Measurements from ENCODE around the gene MIAT. TPM values are rescaled to one million over a fixed set of nuclear protein-coding genes. Genes with fewer than 3 reads are reported as not detected.

MIAT gene
- total and polyA plus RNA-seq, 9 of the 15 experiments (the other 6 are each of a cell fraction or from before 2014, with no cell fraction given) = 0.03 to 0.93 (median 0.34) TPM

- TF ChIP-seq REST (IDR thresholded peaks at IDR 0.05; ENCODE audit: borderline replicate concordance) (peak; percentile 40; the same call in 1 of the 2 replicates), REST (CRISPR knock-in tag; IDR thresholded peaks at IDR 0.05; ENCODE audit: low read depth) (no peak), RAD21 (CRISPR knock-in tag; conservative IDR thresholded peaks at IDR 0.05 in 1 of 2, IDR thresholded peaks at IDR 0.05 in 1 of 2) (peak; percentile 59 to 72), ZKSCAN1 (IDR thresholded peaks at IDR 0.05; ENCODE audit: low read depth, low read length) (no peak), SMC3 (conservative IDR thresholded peaks at IDR 0.05; ENCODE audit: insufficient read depth, low read depth, low read length) (peak; percentile 54), IRF9 (tag; IDR thresholded peaks at IDR 0.05) (no peak), POLR2B (IDR thresholded peaks at IDR 0.05; ENCODE audit: low read depth, partially characterized antibody) (no peak), GTF2E2 (tag; IDR thresholded peaks at IDR 0.05) (no peak), CREB3L1 (IDR thresholded peaks at IDR 0.05; ENCODE audit: borderline replicate concordance, low read depth) (no peak), STAG1 (CRISPR knock-in tag; IDR thresholded peaks at IDR 0.05; ENCODE audit: borderline replicate concordance) (peak; percentile 22; the same call in 1 of the 2 replicates), ZNF124 (CRISPR knock-in tag; IDR thresholded peaks at IDR 0.05) (no peak), ZNF586 (CRISPR knock-in tag; conservative IDR thresholded peaks at IDR 0.05) (no peak), ARHGAP35 (IDR thresholded peaks at IDR 0.05; ENCODE audit: partially characterized antibody) (no peak), ATF6 (CRISPR knock-in tag; IDR thresholded peaks at IDR 0.05) (no peak), SPI1 (IDR thresholded peaks at IDR 0.05; ENCODE audit: borderline replicate concordance, low read depth, low read length) (peak; percentile 61)
Observed at GRCh38 chr22:26679003-26679629, 21.7 kb downstream of the MIAT start (continued).
